Kidney (tissue), 14 donors: ENCODE measurements around the gene DYNC1I1. TPM values are rescaled to one million over a fixed set of nuclear protein-coding genes. Genes with fewer than 3 reads are reported as not detected.
A peak's percentile ranks its signal among the peaks of the same experiment; 100 is the strongest.

Source experiments
- DNase-seq, 5 donors: peaks; one replicate each; pipeline ENCODE4 v3.0.0-alpha.2; 2013 to 2020
- FAIRE-seq: peaks from 2 replicates; lab custom pipeline; 2012; peaks lifted over from hg19 to GRCh38; lab: Jason Lieb, UNC
- H3K27ac ChIP-seq, 2 donors: one replicate each; pipeline ENCODE4 v1.7.0; 2013; ENCODE audit warnings: low read depth in 2 of 2, low read length in 2 of 2, inconsistent platforms in 1 of 2
- H3K27me3 ChIP-seq: one replicate; pipeline ENCODE4 v1.7.1; 2013; ENCODE audit warnings: low read length, inconsistent platforms; ENCODE audit not compliant: control insufficient read depth, insufficient read depth
- H3K36me3 ChIP-seq, 3 donors: one replicate each; pipeline versions ENCODE4 v1.7.0 to v1.7.1; 2013; ENCODE audit warnings: low read length in 3 of 3, control low read depth in 1 of 3, inconsistent platforms in 1 of 3; ENCODE audit not compliant: insufficient read depth in 3 of 3, control insufficient read depth in 2 of 3
- H3K4me1 ChIP-seq, 3 donors: one replicate each; pipeline versions ENCODE4 v1.7.0 to v1.7.1; 2013; ENCODE audit warnings: low read length in 3 of 3, inconsistent platforms in 1 of 3, low read depth in 1 of 3; ENCODE audit not compliant: control insufficient read depth in 2 of 3, insufficient read depth in 2 of 3
- H3K4me3 ChIP-seq, 3 donors: one replicate each; pipeline versions ENCODE4 v1.7.0 to v1.8.1; 2013; ENCODE audit warnings: low read length in 3 of 3, control low read depth in 1 of 3, inconsistent platforms in 1 of 3
- H3K9ac ChIP-seq, 3 donors: one replicate each; pipeline versions ENCODE4 v1.7.0 to v1.7.1; 2013; ENCODE audit warnings: low read length in 3 of 3, control low read depth in 1 of 3, inconsistent platforms in 1 of 3
- H3K9me3 ChIP-seq, 3 donors: one replicate each; pipeline versions ENCODE4 v1.7.0 to v1.7.1; 2013; ENCODE audit warnings: low read length in 3 of 3, control low read depth in 1 of 3, inconsistent platforms in 1 of 3; ENCODE audit not compliant: control insufficient read depth in 2 of 3, insufficient read depth in 1 of 3
- intact Hi-C: fragments of 100-400 bp; cut with DNase I; formaldehyde crosslinking; loops from one replicate; pipeline ENCODE4 v1.11.1; 2022
- polyA plus RNA-seq: library from polyadenylated mRNA; stranded (reverse); fragments of 350-450 nt; fragmentation: Illumina TruSeq; extraction: RNeasy Lipid Tissue Mini Kit (QIAGEN cat#74804); gene quantifications from one replicate; pipeline ENCODE4 v1.2.3, GENCODE V29; 2014; ENCODE audit warnings: low read depth, low replicate concordance; ENCODE audit not compliant: insufficient read depth
- total RNA-seq: library from RNA; stranded (reverse); fragmentation: NEBNext Ultra II Directional; extraction: Animal tissue kit (Norgen Biotek cat#: 25700); gene quantifications from one replicate; pipeline ENCODE4 v1.2.1, GENCODE V29; 2021
- TF ChIP-seq, protein P1 (sequence below): IDR thresholded peaks from 3 replicates; pipeline ENCODE4 v1.5.1; 2012; ENCODE audit warnings: mild to moderate bottlenecking, moderate library complexity, borderline replicate concordance; ENCODE audit not compliant: insufficient read depth; ENCODE audit errors: extremely low read depth
- donor health status: control.
- donor health status: control.
- donor health status: control.
- donor health status: control.
- donor health status: control.
- donor health status: DM: yes; HTN: yes; CAD: no.
- donor health status: Normal renal cell carcinoma (clear cell type).

The DYNC1I1 gene
- total and polyA plus RNA-seq, 2 donors from 2014 or later, result 2.3 to 2.6 TPM

DNA sequence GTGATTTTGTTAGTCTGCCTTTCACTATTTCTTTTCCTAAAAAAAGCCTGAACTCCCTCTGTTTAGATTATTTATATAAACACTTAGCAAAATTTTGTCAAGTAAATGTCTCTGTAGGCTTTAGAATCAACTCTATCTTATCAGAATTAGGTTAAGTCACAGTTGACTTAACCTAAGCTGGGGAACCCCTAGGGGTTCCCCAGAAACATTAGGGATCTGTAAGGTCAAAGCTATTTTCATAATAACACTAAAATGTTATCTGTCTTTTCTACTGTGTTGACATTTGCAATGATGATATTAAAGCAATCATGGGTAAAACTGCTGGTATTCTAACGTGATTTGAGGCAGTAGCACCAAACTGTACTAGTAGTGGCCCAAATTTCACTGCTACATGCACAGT, 24.3 kb downstream of the DYNC1I1 start:
- Histone ChIP-seq H3K9me3 (no peaks in the 10 kb centered on the region), H3K4me1 (no peaks in the 10 kb centered on the region), H3K4me3 (no peak overlapping the region), H3K9ac (no peak overlapping the region), H3K27ac (no peak overlapping the region), H3K27me3 (no peaks in the 10 kb centered on the region), H3K36me3 (no peaks in the 10 kb centered on the region)
- no peak for DNase-seq
- FAIRE-seq, result no peak
- TF ChIP-seq, protein P1, sequence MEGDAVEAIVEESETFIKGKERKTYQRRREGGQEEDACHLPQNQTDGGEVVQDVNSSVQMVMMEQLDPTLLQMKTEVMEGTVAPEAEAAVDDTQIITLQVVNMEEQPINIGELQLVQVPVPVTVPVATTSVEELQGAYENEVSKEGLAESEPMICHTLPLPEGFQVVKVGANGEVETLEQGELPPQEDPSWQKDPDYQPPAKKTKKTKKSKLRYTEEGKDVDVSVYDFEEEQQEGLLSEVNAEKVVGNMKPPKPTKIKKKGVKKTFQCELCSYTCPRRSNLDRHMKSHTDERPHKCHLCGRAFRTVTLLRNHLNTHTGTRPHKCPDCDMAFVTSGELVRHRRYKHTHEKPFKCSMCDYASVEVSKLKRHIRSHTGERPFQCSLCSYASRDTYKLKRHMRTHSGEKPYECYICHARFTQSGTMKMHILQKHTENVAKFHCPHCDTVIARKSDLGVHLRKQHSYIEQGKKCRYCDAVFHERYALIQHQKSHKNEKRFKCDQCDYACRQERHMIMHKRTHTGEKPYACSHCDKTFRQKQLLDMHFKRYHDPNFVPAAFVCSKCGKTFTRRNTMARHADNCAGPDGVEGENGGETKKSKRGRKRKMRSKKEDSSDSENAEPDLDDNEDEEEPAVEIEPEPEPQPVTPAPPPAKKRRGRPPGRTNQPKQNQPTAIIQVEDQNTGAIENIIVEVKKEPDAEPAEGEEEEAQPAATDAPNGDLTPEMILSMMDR, result no peak
- intact Hi-C loops, result no loop called here

DNA sequence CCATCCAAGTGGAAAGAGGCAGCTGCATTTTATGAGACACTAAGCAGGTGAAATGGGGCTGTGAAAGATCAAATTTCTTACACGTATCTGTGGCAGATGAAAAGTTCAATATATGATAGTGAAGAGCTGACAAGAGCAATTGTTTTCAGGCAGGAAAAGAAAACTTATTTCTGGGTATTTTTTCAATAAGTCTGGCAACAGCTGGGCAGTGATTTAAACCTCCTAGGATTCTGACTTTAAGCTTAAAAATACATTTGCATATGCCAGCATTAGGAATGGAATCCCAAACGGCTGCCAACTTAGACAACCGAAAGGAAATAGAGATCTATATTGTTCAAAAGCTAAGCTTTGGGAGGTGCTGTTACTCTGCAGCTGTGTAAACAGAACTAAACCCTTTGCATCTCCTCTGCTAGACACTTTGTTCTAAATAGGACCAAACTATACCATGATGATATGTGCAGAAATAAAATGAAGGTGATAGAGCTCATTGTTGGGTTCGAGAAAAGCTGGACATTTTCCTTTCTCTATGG, 26.1 kb downstream of the DYNC1I1 start:
- TF ChIP-seq, protein P1, result no peak
- H3K4me1 ChIP-seq, result no peaks in the 10 kb centered on the region
- intact Hi-C loops, result no loop called here
- H3K36me3 ChIP-seq, result no peaks in the 10 kb centered on the region
- no peak overlapping the region for H3K4me3 ChIP-seq
- FAIRE-seq (no peak), DNase-seq (peak in 2 of 5 donors; percentile 21 to 24)
- H3K27ac ChIP-seq, result no peak overlapping the region
- no peaks in the 10 kb centered on the region for H3K9me3 ChIP-seq
- H3K27me3 ChIP-seq, result no peaks in the 10 kb centered on the region
- H3K9ac ChIP-seq, result no peak overlapping the region

DNA sequence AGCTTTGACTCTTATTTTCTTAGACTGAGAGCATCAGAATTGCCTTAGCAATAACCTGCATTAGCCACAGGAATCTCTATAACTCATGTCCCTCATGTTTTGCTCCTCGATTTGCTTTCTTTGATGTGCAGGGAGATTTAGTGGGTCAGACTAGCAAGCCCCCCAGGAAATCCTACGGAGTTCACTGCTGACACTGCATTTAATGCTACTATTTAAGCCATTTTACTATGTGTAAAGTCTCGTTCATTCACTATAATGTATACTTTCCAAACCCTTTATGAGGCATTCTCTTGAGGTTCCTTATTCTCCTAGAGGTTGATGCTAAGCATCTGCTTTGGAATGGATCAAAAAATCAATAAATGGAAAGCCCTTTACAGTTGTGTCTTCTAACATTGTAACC, 28.4 kb downstream of the DYNC1I1 start:
- Histone ChIP-seq H3K4me3 (no peak overlapping the region), H3K4me1 (no peaks in the 10 kb centered on the region), H3K27me3 (no peaks in the 10 kb centered on the region), H3K9ac (no peak overlapping the region), H3K9me3 (no peaks in the 10 kb centered on the region), H3K27ac (no peak overlapping the region), H3K36me3 (no peaks in the 10 kb centered on the region)
- DNase-seq (no peak), FAIRE-seq (no peak)
- intact Hi-C loops, result no loop called here
- TF ChIP-seq, protein P1, result no peak

DNA sequence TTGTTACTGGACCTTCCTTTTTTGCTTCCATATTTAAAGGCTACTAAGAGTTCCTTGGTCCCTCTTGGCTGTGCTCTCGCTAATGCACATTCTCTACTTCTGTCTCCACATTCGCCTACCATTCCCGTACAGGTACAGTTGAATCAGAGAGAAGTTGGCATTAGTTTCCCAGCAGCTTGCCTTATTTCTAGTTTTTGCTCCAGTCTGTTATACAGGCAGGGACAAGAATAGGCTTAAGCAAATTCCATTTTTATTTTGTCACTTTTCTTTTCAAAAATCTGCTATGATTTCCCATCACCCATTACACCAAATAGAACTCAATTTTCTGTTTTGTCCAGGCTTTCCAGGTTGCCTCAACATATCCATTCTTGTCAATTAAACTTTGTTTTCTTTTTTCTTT, 29.9 kb downstream of the DYNC1I1 start:
- Histone ChIP-seq H3K36me3 (no peaks in the 10 kb centered on the region), H3K4me3 (no peak overlapping the region), H3K9me3 (no peaks in the 10 kb centered on the region), H3K27me3 (no peaks in the 10 kb centered on the region), H3K9ac (no peak overlapping the region), H3K27ac (no peak overlapping the region), H3K4me1 (no peaks in the 10 kb centered on the region)
- intact Hi-C loops, result no loop called here
- DNase-seq, result no peak
- no peak for FAIRE-seq
- TF ChIP-seq, protein P1, result no peak
